Measurements from ENCODE around the gene IL13.
"Not testable (repeated sequence)": the region's sequence is repeated elsewhere in the genome, so short reads cannot be mapped to it uniquely, and the experiment has no call there.

Gene IL13

DNA sequence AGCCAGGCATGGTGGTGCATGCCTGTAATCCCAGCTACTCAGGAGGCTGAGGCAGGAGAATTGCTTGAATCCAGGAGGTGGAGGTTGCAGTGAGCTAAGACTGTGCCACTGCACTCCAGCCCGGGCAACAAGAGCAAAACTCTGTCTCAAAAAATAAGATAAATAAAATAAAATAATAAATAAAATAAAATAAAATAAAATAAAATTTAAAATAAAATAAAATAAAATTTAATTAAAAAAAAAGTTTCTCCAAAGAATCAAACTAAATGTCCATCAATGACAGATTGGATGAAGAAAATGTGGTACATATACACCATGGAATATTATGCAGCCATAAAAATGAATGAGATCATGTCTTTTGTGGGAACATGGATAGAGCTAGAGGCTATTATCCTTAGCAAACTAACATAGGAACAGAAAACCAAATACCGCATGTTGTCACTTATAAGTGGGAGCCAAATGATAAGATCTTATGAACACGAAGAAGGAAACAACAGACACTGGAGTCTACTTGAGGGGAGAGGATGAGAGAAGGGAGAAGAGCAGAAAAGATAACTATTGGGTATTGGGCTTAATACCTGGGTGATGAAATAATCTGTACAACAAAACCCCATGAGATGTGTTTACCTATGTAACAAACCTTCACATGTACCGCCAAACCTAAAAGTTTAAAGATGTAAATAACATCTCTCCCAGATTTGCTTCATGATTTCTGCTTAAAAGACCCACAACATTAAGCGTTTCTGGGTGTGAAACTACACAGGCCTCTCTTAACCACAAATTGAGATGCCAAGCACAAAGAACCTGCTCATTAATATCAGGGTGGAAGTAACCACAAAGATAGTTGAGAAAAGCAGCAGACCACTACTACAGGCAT is 34.0 kb downstream of the IL13 start:
- DNase-seq = not testable (repeated sequence)

DNA sequence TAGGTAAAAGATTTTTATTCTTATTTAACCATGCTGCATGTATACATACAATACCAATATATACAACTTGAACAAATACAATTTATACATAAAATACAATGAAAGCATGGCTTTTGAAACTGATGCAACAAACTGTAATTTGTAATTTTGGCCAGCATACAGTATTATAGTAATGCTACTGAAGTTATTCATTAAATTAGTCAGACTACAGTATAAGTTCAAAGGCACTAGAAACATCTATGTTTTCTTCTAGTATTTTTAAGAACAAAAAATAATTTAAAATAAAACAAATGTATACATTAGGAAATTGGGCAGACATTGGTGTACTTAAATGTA is 34.6 kb downstream of the IL13 start:
- no peak for DNase-seq

DNA sequence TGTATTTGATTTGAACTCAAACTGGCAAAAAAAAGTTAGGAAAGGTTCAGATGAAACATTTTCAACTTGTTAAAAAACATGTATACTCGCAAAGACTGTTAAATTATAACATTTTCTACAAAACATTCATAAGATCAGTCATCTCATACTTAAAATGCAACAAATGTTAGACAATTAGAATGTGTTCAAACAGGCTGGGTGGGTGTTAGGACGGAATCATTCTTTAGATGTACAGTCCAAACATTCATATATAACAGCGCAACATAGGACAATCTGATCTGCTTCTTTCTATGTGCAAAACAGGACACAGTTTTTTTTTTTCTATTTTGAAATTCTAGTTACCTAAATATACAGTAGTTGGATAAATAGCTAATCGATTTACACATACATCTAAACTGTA is 38.0 kb downstream of the IL13 start:
- no peak for DNase-seq

DNA sequence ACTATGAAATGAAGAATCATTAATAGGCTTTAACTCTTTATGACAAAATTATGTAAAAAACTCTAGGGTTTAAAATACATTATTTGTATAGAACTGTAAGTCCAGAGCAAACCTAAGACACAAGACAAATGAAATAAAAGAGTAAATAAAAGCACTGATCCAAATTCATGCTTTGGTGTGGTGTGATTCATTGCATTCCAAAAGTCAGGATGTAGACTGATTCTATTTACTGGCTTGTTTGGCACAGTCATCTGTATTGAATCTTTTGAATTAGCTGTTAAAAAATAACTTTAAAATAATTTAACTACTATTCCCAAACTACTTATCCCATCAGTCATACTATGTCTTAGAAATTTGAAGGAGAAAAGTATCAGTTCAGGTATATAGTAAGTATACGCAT is 46.9 kb downstream of the IL13 start:
- no peak for DNase-seq

DNA sequence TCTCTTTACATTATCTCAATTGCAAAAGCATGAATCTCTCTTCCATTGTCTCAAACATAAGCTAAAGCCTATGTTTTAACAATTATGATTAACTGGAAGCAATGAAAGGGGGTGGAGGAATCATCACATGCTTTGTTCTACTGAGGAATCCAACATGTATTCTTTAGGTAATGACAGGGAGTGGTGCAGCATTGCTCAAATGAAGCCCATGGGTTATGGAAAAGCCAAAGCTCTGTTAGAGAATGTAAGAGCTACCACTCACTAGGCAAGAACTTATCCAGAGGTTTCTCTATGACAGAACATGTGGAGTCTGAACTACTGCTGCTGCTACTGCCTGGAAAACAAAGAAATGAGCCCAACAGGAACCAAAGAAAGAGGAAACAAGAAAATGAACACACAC is 50.7 kb downstream of the IL13 start:
- no peak for DNase-seq

All from NCI-H146 (cell line).